H9 (cell line): ENCODE results near the gene CSMD2. TPM values are rescaled to one million over a fixed set of nuclear protein-coding genes. Genes with fewer than 3 reads are reported as not detected.

Experiments used
- DNase-seq: peaks from one replicate; pipeline ENCODE4 v3.0.0-alpha.2; 2017
- H2AFZ ChIP-seq: one replicate; pipeline ENCODE4 v1.6.1; 2013; ENCODE audit warnings: mild to moderate bottlenecking, low read length, control low read depth, moderate library complexity
- H2AK5ac ChIP-seq: 2 replicates; pipeline ENCODE4 v1.6.1; 2013; ENCODE audit warnings: low read length, control low read depth, mixed read lengths; ENCODE audit not compliant: insufficient read length
- H2BK120ac ChIP-seq: one replicate; pipeline ENCODE4 v1.6.1; 2013; ENCODE audit warnings: low read depth, mild to moderate bottlenecking, low read length, control low read depth, inconsistent platforms; ENCODE audit not compliant: poor library complexity, severe bottlenecking
- H2BK12ac ChIP-seq: 2 replicates; pipeline ENCODE4 v1.6.1; 2013; ENCODE audit warnings: low read length, control low read depth, mixed read lengths, low read depth; ENCODE audit not compliant: insufficient read length
- H2BK15ac ChIP-seq: 2 replicates; pipeline ENCODE4 v1.6.1; 2013; ENCODE audit warnings: low read depth, low read length, control low read depth
- H2BK20ac ChIP-seq: one replicate; pipeline ENCODE4 v1.6.1; 2013; ENCODE audit warnings: low read depth, mild to moderate bottlenecking, low read length, control low read depth, inconsistent platforms; ENCODE audit not compliant: poor library complexity, severe bottlenecking
- H2BK5ac ChIP-seq: 2 replicates; pipeline ENCODE4 v1.6.1; 2013; ENCODE audit warnings: low read length, control low read depth, mixed read lengths; ENCODE audit not compliant: insufficient read length
- H3K14ac ChIP-seq: 2 replicates; pipeline ENCODE4 v1.6.1; 2013; ENCODE audit warnings: low read length, control low read depth; ENCODE audit not compliant: insufficient read depth
- H3K18ac ChIP-seq: 2 replicates; pipeline ENCODE4 v1.6.1; 2013; ENCODE audit warnings: low read depth, mild to moderate bottlenecking, mixed read lengths, low read length, control low read depth; ENCODE audit not compliant: insufficient read length
- H3K23ac ChIP-seq: 2 replicates; pipeline ENCODE4 v1.6.1; 2013; ENCODE audit warnings: low read length, control low read depth, mixed read lengths, low read depth; ENCODE audit not compliant: insufficient read length
- H3K23me2 ChIP-seq: 2 replicates; pipeline ENCODE4 v1.6.1; 2013; ENCODE audit warnings: low read depth, mild to moderate bottlenecking, mixed read lengths, low read length, control low read depth; ENCODE audit not compliant: insufficient read length, poor library complexity, severe bottlenecking
- H3K27ac ChIP-seq: 2 replicates; pipeline ENCODE4 v1.5.1; 2013; ENCODE audit warnings: low read length, control low read depth, mixed read lengths, low read depth; ENCODE audit not compliant: insufficient read length
- H3K27me3 ChIP-seq: 2 replicates; pipeline ENCODE4 v1.6.1; 2013; ENCODE audit warnings: low read length, control low read depth, inconsistent platforms; ENCODE audit not compliant: insufficient read depth
- H3K4ac ChIP-seq: 2 replicates; pipeline ENCODE4 v1.6.1; 2013; ENCODE audit warnings: low read depth, mild to moderate bottlenecking, control low read depth, inconsistent platforms, low read length, moderate library complexity
- H3K4me1 ChIP-seq: 2 replicates; pipeline ENCODE4 v1.6.1; 2013; ENCODE audit warnings: low read length, control low read depth, inconsistent platforms; ENCODE audit not compliant: insufficient read depth
- H3K4me2 ChIP-seq: 2 replicates; pipeline ENCODE4 v1.6.1; 2013; ENCODE audit warnings: low read length, control low read depth, mixed read lengths; ENCODE audit not compliant: insufficient read length, insufficient read depth
- H3K56ac ChIP-seq: 2 replicates; pipeline ENCODE4 v1.6.1; 2013; ENCODE audit warnings: low read depth, mild to moderate bottlenecking, mixed read lengths, low read length, control low read depth; ENCODE audit not compliant: insufficient read length
- H3K79me1 ChIP-seq: 2 replicates; pipeline ENCODE4 v1.6.1; 2013; ENCODE audit warnings: low read depth, mild to moderate bottlenecking, moderate library complexity, low read length, control low read depth, inconsistent platforms; ENCODE audit not compliant: insufficient read depth, poor library complexity, severe bottlenecking
- H3K79me2 ChIP-seq: 2 replicates; pipeline ENCODE4 v1.6.1; 2013; ENCODE audit warnings: low read length, control low read depth, inconsistent platforms; ENCODE audit not compliant: insufficient read depth
- H3K9ac ChIP-seq: 2 replicates; pipeline ENCODE4 v1.6.1; 2013; ENCODE audit warnings: low read length, control low read depth, mixed read lengths; ENCODE audit not compliant: insufficient read length; ENCODE audit errors: extremely low read depth
- H3K9me3 ChIP-seq: one replicate; pipeline ENCODE4 v1.6.1; 2013; ENCODE audit warnings: low read depth, low read length, inconsistent platforms; ENCODE audit not compliant: control insufficient read depth
- H3T11ph ChIP-seq: one replicate; pipeline ENCODE4 v1.6.1; 2013; ENCODE audit warnings: mild to moderate bottlenecking, low read length, control low read depth, inconsistent platforms
- H4K20me1 ChIP-seq: one replicate; pipeline ENCODE4 v1.6.1; 2013; ENCODE audit not compliant: control insufficient read depth, insufficient read length, insufficient read depth
- H4K5ac ChIP-seq: 2 replicates; pipeline ENCODE4 v1.6.1; 2013; ENCODE audit warnings: low read depth, mild to moderate bottlenecking, mixed read lengths, low read length, control low read depth; ENCODE audit not compliant: insufficient read length
- H4K8ac ChIP-seq: replicated peaks from 2 replicates; pipeline ENCODE4 v1.6.1; 2013; ENCODE audit warnings: low read length, control low read depth, mixed read lengths, low read depth; ENCODE audit not compliant: insufficient read length
- H4K91ac ChIP-seq: 2 replicates; pipeline ENCODE4 v1.6.1; 2013; ENCODE audit warnings: low read depth, mild to moderate bottlenecking, moderate library complexity, mixed read lengths, low read length, control low read depth; ENCODE audit not compliant: insufficient read length
- H3K27ac Mint-ChIP-seq, 3 experiments: 2 replicates in 2 of 3; 3 replicates in 1 of 3; pipeline ENCODE4 v1.8.0; 2020 to 2021; ENCODE audit warnings: mixed read lengths in 3 of 3, mild to moderate bottlenecking in 1 of 3, moderate library complexity in 1 of 3
- H3K27me3 Mint-ChIP-seq: 2 replicates; pipeline ENCODE4 v1.8.0; 2021; ENCODE audit warnings: low read depth, mild to moderate bottlenecking, moderate library complexity, mixed read lengths
- H3K36me3 Mint-ChIP-seq, 3 experiments: 2 replicates in 2 of 3; 3 replicates in 1 of 3; pipeline ENCODE4 v1.8.0; 2020 to 2021; ENCODE audit warnings: low read depth in 3 of 3, mixed read lengths in 3 of 3; ENCODE audit not compliant: insufficient read depth in 1 of 3
- H3K4me1 Mint-ChIP-seq, 2 experiments: 2 replicates each; pipeline ENCODE4 v1.8.0; 2020; ENCODE audit warnings: mixed read lengths in 2 of 2
- H3K4me3 Mint-ChIP-seq, 2 experiments: 2 replicates in 1 of 2; 3 replicates in 1 of 2; pipeline ENCODE4 v1.8.0; 2020 to 2021; ENCODE audit warnings: mild to moderate bottlenecking in 2 of 2, mixed read lengths in 2 of 2, moderate library complexity in 1 of 2
- H3K9me3 Mint-ChIP-seq, 2 experiments: 2 replicates in 1 of 2; 3 replicates in 1 of 2; pipeline ENCODE4 v1.8.0; 2020; ENCODE audit warnings: mild to moderate bottlenecking in 2 of 2, mixed read lengths in 2 of 2, moderate library complexity in 1 of 2
- CTCF ChIP-seq: fragments of 200-600 bp; sonication (generic); conservative IDR thresholded peaks from 3 replicates; pipeline ENCODE4 v1.8.0; 2021; ENCODE audit warnings: antibody characterized with exemption, mild to moderate bottlenecking
- whole genome bisulfite sequencing: extraction: QIAGEN DNeasy Blood & Tissue Kit; methylation state at CpG from one replicate; pipeline ENCODE4 v1.1.7; 2013; ENCODE audit warnings: missing lambda C conversion rate, low lambda C conversion rate, mixed read lengths; ENCODE audit not compliant: insufficient read length; ENCODE audit errors: extremely low coverage; 5-methylcytosine and 5-hydroxymethylcytosine counted together
- total RNA-seq: library from RNA; stranded (reverse); gene quantifications from 2 replicates; pipeline ENCODE4 v1.2.1, GENCODE V29; 2021

CSMD2 gene
- total RNA-seq, 1 experiment from 2014 or later, result 6.4 TPM

DNA sequence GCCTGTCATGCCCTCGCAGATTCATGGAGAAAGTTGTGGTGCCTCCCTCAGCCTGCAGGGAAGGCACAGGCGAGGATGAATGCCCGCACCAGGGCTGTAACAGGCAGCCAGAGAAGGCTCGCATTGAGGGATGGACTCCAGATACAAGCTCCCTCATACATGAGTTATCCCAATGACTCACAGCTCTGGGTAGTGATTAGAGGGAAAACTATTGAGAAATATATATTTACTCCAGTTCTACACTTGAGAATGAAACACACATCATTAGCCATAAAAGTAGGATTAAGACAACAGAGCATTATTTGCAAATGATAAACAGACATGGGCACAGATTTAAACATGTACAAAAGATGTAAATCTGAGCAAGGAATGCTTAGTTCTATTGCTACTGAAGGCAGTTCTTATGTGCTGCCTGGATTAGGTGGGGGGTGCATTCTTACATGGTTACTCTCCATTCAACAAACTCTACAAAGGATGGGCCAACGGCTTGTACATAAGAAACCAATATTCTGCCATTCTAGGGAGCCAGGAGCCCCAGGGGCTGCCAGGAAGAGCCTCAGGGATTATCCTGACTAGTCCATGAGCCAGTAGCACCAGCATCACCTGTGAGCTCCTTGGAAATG lies 97.9 kb downstream of the CSMD2 start:
- Histone ChIP-seq H2BK120ac (no peak overlapping the region), H2BK5ac (no peak overlapping the region), H2BK20ac (no peak overlapping the region), H2AFZ (no peak overlapping the region), H3K79me1 (no peaks in the 10 kb centered on the region), H3K79me2 (no peaks in the 10 kb centered on the region), H2AK5ac (no peak overlapping the region), H4K8ac (no peak overlapping the region), H3K23ac (no peak overlapping the region), H4K91ac (no peak overlapping the region), H3K9me3 (no peaks in the 10 kb centered on the region), H3K4me1 (peaks cover 2% of the 10 kb centered on the region; the same call in 1 of the 2 replicates), H3K56ac (no peak overlapping the region), H3K27ac (no peak overlapping the region), H3K4ac (no peak overlapping the region), H4K20me1 (no peaks in the 10 kb centered on the region), H3T11ph (no peak overlapping the region), H3K18ac (no peak overlapping the region), H3K4me2 (no peak overlapping the region), H3K9ac (no peak overlapping the region), H3K23me2 (no peaks in the 10 kb centered on the region), H3K14ac (no peak overlapping the region), H4K5ac (no peak overlapping the region), H2BK15ac (no peak overlapping the region), H2BK12ac (no peak overlapping the region), H3K27me3 (no peaks in the 10 kb centered on the region)
- Mint-ChIP-seq H3K27me3 (no peaks in the 10 kb centered on the region; the same call in 1 of the 2 replicates), H3K27ac (no peak overlapping the region; a peak in 1 of 7 replicates), H3K4me1 (peaks cover 30 to 35% of the 10 kb centered on the region in 2 experiments), H3K9me3 (peaks cover 28 to 50% of the 10 kb centered on the region in 2 experiments), H3K4me3 (no peak overlapping the region), H3K36me3 (peaks cover 36 to 66% (median 52%) of the 10 kb centered on the region in 3 experiments)
- no CpG with 5 or more reads among the region's 5 CpGs for WGBS
- no peak for TF ChIP-seq CTCF
- no peak for DNase-seq
